Lower leg skin (tissue), 3 donors: ENCODE results near the gene XPA.

Source experiments
- CTCF ChIP-seq, 3 donors: fragments of 450-650 bp; IDR thresholded peaks; one replicate each; pipeline ENCODE4 v1.5.1; 2016; ENCODE audit warnings: antibody characterized with exemption in 3 of 3, mild to moderate bottlenecking in 3 of 3, moderate library complexity in 2 of 3
- POLR2A ChIP-seq, 2 donors: fragments of 450-650 bp; IDR thresholded peaks; one replicate each; pipeline ENCODE4 v1.6.1; 2016 to 2017; ENCODE audit warnings: antibody characterized with exemption in 2 of 2, mild to moderate bottlenecking in 1 of 2, moderate library complexity in 1 of 2

GRCh38 chr9:97723819-97724218 is 26.7 kb upstream of the XPA start:
- TF ChIP-seq CTCF (IDR thresholded peaks at IDR 0.05) (no peak), POLR2A (IDR thresholded peaks at IDR 0.05) (no peak)
